ENCODE measurements around the gene MT1B. TPM values are rescaled to one million over a fixed set of nuclear protein-coding genes. Genes with fewer than 3 reads are reported as not detected.

MT1B gene
- total RNA-seq, 4 donors from 2014 or later, result not detected

DNA sequence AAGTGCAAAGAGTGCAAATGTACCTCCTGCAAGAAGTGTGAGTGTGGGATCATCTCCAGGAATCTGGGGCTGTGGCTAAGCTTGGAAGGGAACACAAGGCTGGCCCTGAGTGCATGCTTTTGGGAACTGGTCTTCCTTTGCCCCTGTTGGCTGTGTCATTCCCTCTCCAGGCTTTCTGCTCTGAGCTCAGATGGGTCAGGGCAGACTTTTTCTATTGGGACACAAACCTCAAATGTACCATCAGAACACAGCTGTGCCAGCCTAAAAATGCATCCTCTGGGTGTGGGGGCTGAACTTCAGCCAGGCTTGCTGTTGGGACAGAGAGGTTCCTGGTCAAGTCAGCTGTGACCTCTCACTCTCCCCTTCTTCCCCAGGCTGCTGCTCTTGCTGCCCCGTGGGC, 914 bp downstream of the MT1B start:
- Histone ChIP-seq H3K36me3 (no peaks in the 10 kb centered on the region), H3K4me3 (no peak overlapping the region), H3K9me3 (no peaks in the 10 kb centered on the region), H3K4me1 (peaks cover 6% of the 10 kb centered on the region), H3K27ac (no peak overlapping the region), H3K27me3 (peaks cover 19% of the 10 kb centered on the region)
- WGBS, result 25% methylated on average over 1 of the region's 1 CpG
- no peak for DNase-seq (ENCODE audit: low spot score in 2 of 2)
- TF ChIP-seq EP300 (IDR thresholded peaks at IDR 0.05), result no peak
- no peak for TF ChIP-seq POLR2A (IDR thresholded peaks at IDR 0.05)
- TF ChIP-seq, protein P1, sequence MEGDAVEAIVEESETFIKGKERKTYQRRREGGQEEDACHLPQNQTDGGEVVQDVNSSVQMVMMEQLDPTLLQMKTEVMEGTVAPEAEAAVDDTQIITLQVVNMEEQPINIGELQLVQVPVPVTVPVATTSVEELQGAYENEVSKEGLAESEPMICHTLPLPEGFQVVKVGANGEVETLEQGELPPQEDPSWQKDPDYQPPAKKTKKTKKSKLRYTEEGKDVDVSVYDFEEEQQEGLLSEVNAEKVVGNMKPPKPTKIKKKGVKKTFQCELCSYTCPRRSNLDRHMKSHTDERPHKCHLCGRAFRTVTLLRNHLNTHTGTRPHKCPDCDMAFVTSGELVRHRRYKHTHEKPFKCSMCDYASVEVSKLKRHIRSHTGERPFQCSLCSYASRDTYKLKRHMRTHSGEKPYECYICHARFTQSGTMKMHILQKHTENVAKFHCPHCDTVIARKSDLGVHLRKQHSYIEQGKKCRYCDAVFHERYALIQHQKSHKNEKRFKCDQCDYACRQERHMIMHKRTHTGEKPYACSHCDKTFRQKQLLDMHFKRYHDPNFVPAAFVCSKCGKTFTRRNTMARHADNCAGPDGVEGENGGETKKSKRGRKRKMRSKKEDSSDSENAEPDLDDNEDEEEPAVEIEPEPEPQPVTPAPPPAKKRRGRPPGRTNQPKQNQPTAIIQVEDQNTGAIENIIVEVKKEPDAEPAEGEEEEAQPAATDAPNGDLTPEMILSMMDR (IDR thresholded peaks at IDR 0.05), result no peak
- no peak for TF ChIP-seq POLR2AphosphoS5 (IDR thresholded peaks at IDR 0.05)

DNA sequence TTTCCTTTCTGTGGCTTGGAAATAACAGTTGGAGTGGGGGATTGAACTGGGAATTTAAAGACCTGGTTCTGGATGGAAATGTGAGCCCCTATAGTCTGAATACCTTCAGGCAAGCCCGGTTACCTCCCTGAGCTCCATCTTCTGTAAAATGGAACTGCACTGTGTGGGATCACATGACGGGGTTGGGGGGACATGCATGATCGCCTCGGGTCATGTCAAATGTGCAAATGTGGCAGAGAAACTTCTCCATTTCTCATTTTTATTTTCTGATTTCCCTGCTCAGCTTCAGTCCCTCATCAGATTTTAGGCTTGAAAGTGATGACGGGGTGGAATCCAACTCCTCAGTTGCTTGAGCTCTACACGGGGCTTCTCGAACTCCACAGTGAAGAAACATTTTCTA, 1.5 kb downstream of the MT1B start:
- DNase-seq (ENCODE audit: low spot score in 2 of 2), result no peak
- Histone ChIP-seq H3K27ac (no peak overlapping the region), H3K27me3 (peaks cover 13% of the 10 kb centered on the region), H3K36me3 (no peaks in the 10 kb centered on the region), H3K4me1 (peaks cover 12% of the 10 kb centered on the region), H3K4me3 (no peak overlapping the region), H3K9me3 (no peaks in the 10 kb centered on the region)
- TF ChIP-seq POLR2AphosphoS5 (IDR thresholded peaks at IDR 0.05) (no peak), POLR2A (IDR thresholded peaks at IDR 0.05) (no peak), EP300 (IDR thresholded peaks at IDR 0.05) (no peak)
- TF ChIP-seq, protein P1 (IDR thresholded peaks at IDR 0.05), result no peak
- WGBS, result 76% methylated on average over 7 of the region's 7 CpGs

- peak; percentile 90 to 91 for DNase-seq (ENCODE audit: low spot score in 2 of 2)
- H3K4me1 ChIP-seq, result peaks cover 19% of the 10 kb centered on the region
- no peaks in the 10 kb centered on the region for H3K36me3 ChIP-seq
- TF ChIP-seq, protein P1 (IDR thresholded peaks at IDR 0.05), result no peak
- no peak for TF ChIP-seq POLR2AphosphoS5 (IDR thresholded peaks at IDR 0.05)
- TF ChIP-seq EP300 (IDR thresholded peaks at IDR 0.05), result no peak
- peak in 1 of 2 donors; percentile 15 for TF ChIP-seq POLR2A (IDR thresholded peaks at IDR 0.05)
- H3K9me3 ChIP-seq, result no peaks in the 10 kb centered on the region
- peaks cover 8% of the 10 kb centered on the region for H3K27me3 ChIP-seq
- peak within 1 kb of the TSS; percentile 66 for H3K4me3 ChIP-seq
- peak within 1 kb of the TSS; percentile 56 for H3K27ac ChIP-seq
- 2% methylated on average over 19 of the region's 46 CpGs for WGBS
Measured at GRCh38 chr16:56657555-56658326, 6.1 kb downstream of the MT1B start, which contains the start of gene MT1F. Gene MT1F, plus strand, starts transcription at chr16:56657959. Its CDS starts 100 bp downstream, at chr16:56658059.

DNA sequence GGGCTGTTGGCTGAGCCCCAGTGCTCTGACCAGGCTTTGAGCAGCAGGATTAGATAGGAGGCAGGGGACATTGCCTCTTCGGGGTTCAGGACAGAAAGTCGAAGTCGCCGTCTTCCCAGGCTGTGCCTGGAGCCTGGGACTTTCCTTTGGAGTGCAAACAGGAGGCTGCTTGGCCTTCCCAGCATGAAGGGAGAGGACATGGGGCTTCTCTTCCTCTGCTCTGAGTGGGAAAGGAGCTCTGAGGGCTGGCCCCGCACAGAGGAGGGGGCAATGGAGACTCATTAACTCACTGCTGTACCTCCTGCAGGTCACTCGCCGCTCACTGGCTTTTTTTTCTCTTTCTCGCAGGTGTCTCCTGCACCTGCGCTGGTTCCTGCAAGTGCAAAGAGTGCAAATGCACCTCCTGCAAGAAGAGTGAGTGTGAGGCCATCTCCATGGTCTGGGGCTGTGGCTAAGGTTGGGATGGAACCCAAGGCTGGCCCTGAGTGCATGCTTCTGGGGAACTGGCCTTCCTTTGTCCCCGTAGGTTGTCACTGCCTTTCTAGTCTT, 6.7 kb downstream of the MT1B start:
- Histone ChIP-seq H3K9me3 (no peaks in the 10 kb centered on the region), H3K4me1 (peaks cover 25% of the 10 kb centered on the region), H3K27ac (no peak overlapping the region), H3K36me3 (no peaks in the 10 kb centered on the region), H3K4me3 (peak overlapping the region; percentile 66), H3K27me3 (peaks cover 15% of the 10 kb centered on the region)
- TF ChIP-seq EP300 (IDR thresholded peaks at IDR 0.05), result no peak
- no peak for TF ChIP-seq POLR2AphosphoS5 (IDR thresholded peaks at IDR 0.05)
- TF ChIP-seq, protein P1 (IDR thresholded peaks at IDR 0.05), result no peak
- TF ChIP-seq POLR2A (IDR thresholded peaks at IDR 0.05), result no peak
- 53% methylated on average over 8 of the region's 10 CpGs for WGBS
- DNase-seq (ENCODE audit: low spot score in 2 of 2), result peak in 1 of 2 donors; percentile 77
